OCI-LY3 (cell line): ENCODE data around the gene SMIM34.
"Not testable (repeated sequence)": the region's sequence is repeated elsewhere in the genome, so short reads cannot be mapped to it uniquely, and the experiment has no call there.

ENCODE experiments used
- H2AFZ ChIP-seq: fragments of 200-600, 300-600 bp; shearing (Covaris generic); 2 replicates; pipeline ENCODE4 v1.6.0; 2014; ENCODE audit warnings: antibody characterized with exemption, low read depth, low read length
- H3K27ac ChIP-seq: fragments of 200-600, 300-600 bp; sonication (generic); 2 replicates; pipeline ENCODE4 v1.5.1; 2014; ENCODE audit warnings: mild to moderate bottlenecking, low read length, moderate library complexity, mixed read lengths
- H3K27me3 ChIP-seq: fragments of 200-600, 300-600 bp; sonication (generic); 2 replicates; pipeline ENCODE4 v1.6.1; 2014; ENCODE audit warnings: low read depth, low read length, mixed read lengths
- H3K36me3 ChIP-seq: fragments of 200-600, 300-600 bp; sonication (generic); replicated peaks from 2 replicates; pipeline ENCODE3; 2014; ENCODE audit warnings: low read depth, low read length, mixed read lengths
- H3K4me1 ChIP-seq: fragments of 300-600, 200-600 bp; sonication (generic); 2 replicates; pipeline ENCODE4 v1.6.1; 2014; ENCODE audit warnings: low read length, mixed read lengths
- H3K4me2 ChIP-seq: fragments of 200-600, 300-600 bp; sonication (generic); 2 replicates; pipeline ENCODE4 v1.6.1; 2014; ENCODE audit warnings: low read length, mixed read lengths
- H3K4me3 ChIP-seq: fragments of 300-600, 200-600 bp; sonication (generic); 2 replicates; pipeline ENCODE4 v1.5.1; 2014; ENCODE audit warnings: antibody characterized with exemption, mild to moderate bottlenecking, low read length, moderate library complexity
- H3K79me2 ChIP-seq: fragments of 300-600, 200-600 bp; shearing (Covaris generic); 2 replicates; pipeline ENCODE4 v1.6.1; 2014; ENCODE audit warnings: mild to moderate bottlenecking, low read length, mixed read lengths
- H3K9ac ChIP-seq: fragments of 300-600, 200-600 bp; shearing (Covaris generic); 2 replicates; pipeline ENCODE4 v1.6.0; 2014; ENCODE audit warnings: mild to moderate bottlenecking, low read length, moderate library complexity
- H3K9me3 ChIP-seq: fragments of 200-600, 300-600 bp; shearing (Covaris generic); 2 replicates; pipeline ENCODE4 v1.6.1; 2014; ENCODE audit warnings: low read length, mixed read lengths; ENCODE audit not compliant: insufficient read depth
- H4K20me1 ChIP-seq: fragments of 200-600, 300-600 bp; sonication (generic); 2 replicates; pipeline ENCODE4 v1.6.1; 2016; ENCODE audit warnings: low read length, mixed read lengths; ENCODE audit not compliant: insufficient read depth

SMIM34 gene, protein sequence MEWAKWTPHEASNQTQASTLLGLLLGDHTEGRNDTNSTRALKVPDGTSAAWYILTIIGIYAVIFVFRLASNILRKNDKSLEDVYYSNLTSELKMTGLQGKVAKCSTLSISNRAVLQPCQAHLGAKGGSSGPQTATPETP

DNA sequence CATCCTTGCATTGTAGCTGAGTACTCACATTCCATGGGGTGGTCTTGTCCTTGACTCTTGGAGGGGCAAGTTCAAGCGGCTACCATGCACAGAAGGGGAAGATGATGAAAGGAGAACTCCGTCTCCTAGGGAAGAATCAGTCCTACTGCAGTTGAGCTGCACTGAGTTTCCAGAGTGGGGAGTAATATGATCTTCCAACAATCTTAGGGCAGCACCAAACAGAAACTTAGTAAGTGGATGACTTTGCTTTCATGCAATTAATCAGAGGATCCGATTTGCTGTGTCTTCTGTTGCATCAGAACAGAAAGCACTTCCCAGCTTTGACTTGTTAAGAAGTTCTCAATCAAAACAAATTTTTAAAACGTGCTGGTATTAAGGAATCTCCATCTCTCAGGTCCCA is at the start of gene SMIM34:
TSS of gene SMIM34 (minus strand) at position 147 of the 400 bp plus-strand sequence. CDS start at position 35, 112 bp downstream.
- H3K4me2 ChIP-seq, H3K79me2 ChIP-seq, H3K9ac ChIP-seq, H3K27me3 ChIP-seq, H4K20me1 ChIP-seq, H2AFZ ChIP-seq, H3K4me1 ChIP-seq, H3K9me3 ChIP-seq, H3K27ac ChIP-seq, H3K4me3 ChIP-seq, H3K36me3 ChIP-seq: not testable (repeated sequence)

DNA sequence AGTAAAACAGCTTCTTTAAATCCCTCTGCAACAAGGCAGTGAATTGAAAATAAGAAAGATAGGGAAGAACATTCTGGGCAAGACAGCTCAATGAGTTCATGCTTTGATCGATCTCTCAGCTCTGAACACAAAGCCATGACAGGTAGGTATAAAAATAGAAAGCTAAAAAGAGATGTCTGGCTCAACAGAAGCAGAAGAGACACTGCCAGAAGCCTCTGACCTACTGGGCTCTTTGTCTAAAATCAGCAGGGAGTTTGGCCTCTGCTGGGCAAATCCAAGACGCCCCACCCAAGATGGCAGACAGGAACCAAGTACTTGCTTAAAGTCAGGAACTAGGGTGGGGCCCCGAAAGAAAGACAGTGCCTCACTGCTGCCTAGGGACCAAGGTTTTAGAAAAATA is 43.6 kb upstream of the SMIM34 start:
- H3K27ac ChIP-seq, H4K20me1 ChIP-seq, H3K4me1 ChIP-seq, H3K9ac ChIP-seq, H3K9me3 ChIP-seq, H3K4me2 ChIP-seq, H3K27me3 ChIP-seq, H2AFZ ChIP-seq, H3K4me3 ChIP-seq, H3K79me2 ChIP-seq, H3K36me3 ChIP-seq: not testable (repeated sequence)

DNA sequence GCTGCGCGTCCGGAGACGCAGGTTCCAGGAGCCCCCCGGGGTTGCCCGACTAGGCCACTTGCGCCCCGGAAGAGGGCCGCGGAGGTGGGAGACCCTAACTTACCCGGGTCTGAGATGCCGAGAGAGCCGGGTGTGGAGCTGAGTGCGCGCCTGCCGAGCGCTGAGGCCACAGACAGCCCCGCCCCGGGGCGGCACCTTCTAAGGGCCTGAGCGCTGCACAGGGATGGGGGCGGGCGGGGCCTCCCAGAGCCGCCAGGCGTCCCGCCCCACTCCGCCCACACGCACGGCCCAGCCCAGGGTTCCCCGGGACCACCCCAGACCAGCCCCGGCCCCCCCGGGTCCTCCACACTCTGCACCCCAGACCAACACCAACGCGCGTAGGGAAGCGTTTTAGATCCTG is 35.7 kb upstream of the SMIM34 start:
- H3K79me2 ChIP-seq, H3K4me2 ChIP-seq, H3K27me3 ChIP-seq, H3K9ac ChIP-seq, H3K4me1 ChIP-seq, H3K4me3 ChIP-seq, H3K27ac ChIP-seq, H3K9me3 ChIP-seq, H4K20me1 ChIP-seq, H2AFZ ChIP-seq, H3K36me3 ChIP-seq: not testable (repeated sequence)

DNA sequence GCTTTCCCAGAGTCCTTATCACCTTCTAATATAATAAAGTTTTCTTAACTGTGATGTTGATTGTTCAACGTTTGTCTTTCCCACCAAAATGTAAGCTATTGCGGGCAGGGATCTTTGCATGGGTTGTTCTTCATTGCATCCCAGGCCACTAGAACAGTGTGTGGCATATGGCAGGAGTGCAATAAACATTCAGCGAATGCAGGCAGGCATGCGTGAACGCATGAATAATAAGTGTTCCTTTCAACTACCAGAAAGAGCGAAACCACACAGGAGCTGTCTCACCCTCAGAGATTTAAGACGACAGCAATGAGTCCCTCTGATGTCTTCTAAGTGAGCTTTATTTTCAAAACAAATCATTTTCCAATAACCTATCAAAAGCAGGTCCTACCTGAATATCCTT is 34.5 kb upstream of the SMIM34 start:
- H3K4me1 ChIP-seq, H2AFZ ChIP-seq, H3K27ac ChIP-seq, H3K27me3 ChIP-seq, H3K79me2 ChIP-seq, H3K9ac ChIP-seq, H3K4me2 ChIP-seq, H3K4me3 ChIP-seq, H4K20me1 ChIP-seq, H3K9me3 ChIP-seq, H3K36me3 ChIP-seq: not testable (repeated sequence)

DNA sequence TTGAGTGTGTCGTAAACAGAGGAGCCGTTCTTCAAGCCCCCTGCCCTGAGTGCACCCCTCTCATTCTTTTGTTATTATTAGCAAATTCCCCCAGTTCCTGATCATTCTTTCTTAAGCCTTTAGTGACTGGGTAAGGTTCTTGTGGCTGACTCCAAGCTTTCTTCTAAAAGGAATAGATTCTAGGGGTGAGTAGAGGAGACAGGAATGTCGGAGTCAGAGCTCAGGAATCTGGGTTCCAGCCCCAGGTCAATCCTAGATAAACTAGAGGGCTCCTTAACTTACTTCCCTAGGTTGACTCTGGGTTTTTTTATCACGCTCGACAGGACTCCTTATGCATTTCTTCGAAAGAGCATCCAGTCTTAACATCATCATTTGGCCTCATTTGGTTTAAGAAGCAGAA is 32.4 kb upstream of the SMIM34 start:
- H3K27ac ChIP-seq, H3K9ac ChIP-seq, H4K20me1 ChIP-seq, H3K4me2 ChIP-seq, H3K4me1 ChIP-seq, H3K79me2 ChIP-seq, H3K4me3 ChIP-seq, H2AFZ ChIP-seq, H3K36me3 ChIP-seq, H3K27me3 ChIP-seq, H3K9me3 ChIP-seq: not testable (repeated sequence)

DNA sequence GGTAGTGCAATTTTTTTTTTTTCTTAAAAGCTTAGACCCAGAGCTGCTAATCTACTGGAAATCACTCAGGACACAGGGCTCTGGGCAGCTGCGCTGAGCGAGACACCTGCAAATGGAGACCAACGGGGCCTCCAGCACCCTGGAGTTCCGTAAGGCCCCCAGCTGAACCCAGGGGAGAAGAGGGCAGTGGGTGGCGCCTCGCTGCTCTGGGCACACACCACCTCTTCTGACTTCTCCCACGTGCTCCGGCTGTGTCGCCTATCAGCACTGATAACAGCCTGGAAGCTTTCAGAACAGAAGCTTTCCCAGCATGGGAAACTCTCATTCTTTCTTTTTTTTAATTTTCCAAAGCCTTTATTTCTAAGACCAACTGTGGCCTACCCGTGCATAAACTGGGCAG is 31.9 kb upstream of the SMIM34 start:
- not testable (repeated sequence) for H3K36me3 ChIP-seq, H3K27ac ChIP-seq, H3K27me3 ChIP-seq, H3K9ac ChIP-seq, H2AFZ ChIP-seq, H3K4me3 ChIP-seq, H3K79me2 ChIP-seq, H4K20me1 ChIP-seq, H3K4me1 ChIP-seq, H3K4me2 ChIP-seq, H3K9me3 ChIP-seq

DNA sequence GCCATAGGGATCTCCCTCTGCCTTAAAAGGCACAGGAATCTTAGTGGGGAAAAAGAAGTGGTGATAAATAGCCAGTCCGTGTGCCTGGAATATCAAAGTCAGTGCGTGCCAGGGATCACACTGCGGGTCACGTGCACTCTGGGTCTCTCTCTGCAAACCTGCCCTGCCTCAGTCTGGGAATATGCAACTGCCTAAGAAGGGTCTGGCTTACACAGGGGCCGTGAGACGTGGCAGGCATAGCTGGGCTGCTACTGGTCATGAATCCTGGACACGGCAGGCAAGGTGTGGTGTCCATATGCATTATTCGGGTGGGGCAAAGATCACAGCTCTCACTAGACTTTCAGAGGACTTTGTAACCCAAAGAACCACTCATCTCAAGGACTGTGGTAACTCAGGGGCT is 23.3 kb upstream of the SMIM34 start:
- H3K27me3 ChIP-seq, H3K4me3 ChIP-seq: not testable (repeated sequence)

DNA sequence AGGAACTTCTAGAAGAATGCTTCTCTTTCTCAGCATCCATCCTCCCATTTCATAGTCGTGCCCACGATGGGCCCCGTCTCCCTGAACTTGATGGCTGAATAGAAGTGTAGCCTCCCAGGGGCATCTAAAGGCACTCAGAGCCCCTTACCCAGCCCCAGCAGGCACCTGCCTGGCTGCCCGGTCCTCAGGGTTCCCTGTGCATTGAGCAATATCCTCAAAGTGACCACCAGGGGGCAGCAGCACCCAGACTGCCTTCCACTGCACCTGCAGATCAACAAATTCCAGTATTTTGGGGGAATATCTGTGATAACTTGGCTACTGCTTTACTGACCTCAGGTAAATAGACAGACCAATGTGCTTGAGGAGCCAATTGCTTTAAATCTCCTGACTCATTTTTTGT is 19.7 kb upstream of the SMIM34 start:
- not testable (repeated sequence) for H3K9ac ChIP-seq, H3K4me2 ChIP-seq, H2AFZ ChIP-seq

More for the DNA sequence above, 23.3 kb upstream of the SMIM34 start:
- H3K79me2 ChIP-seq, H4K20me1 ChIP-seq, H3K27ac ChIP-seq, H3K4me2 ChIP-seq, H3K36me3 ChIP-seq, H2AFZ ChIP-seq, H3K9ac ChIP-seq, H3K4me1 ChIP-seq, H3K9me3 ChIP-seq: not testable (repeated sequence)

DNA sequence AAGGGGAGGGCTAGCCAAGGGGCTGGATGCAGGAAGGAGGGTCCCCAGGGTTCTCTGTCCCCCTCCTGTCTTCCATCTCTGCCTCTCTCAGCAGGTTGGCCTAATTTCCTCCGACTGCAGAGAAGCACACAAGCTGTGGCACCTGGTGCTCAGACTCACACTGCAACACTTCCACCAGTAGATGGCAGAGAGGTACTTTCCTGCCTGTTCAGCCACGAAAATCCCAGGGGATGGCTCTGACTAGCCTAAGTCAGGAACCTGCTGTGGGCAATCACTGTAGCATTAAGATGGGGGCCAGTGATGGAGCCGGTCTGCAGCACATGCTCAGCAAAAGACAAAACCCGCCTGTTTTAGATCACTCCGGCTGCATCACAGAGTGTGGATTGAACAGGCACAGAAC is 6.0 kb upstream of the SMIM34 start:
- not testable (repeated sequence) for H3K9ac ChIP-seq, H3K4me1 ChIP-seq, H3K4me2 ChIP-seq, H4K20me1 ChIP-seq, H3K36me3 ChIP-seq, H3K27ac ChIP-seq, H3K9me3 ChIP-seq, H3K79me2 ChIP-seq, H3K27me3 ChIP-seq, H3K4me3 ChIP-seq, H2AFZ ChIP-seq

More for the DNA sequence above, 19.7 kb upstream of the SMIM34 start:
- not testable (repeated sequence) for H3K27ac ChIP-seq, H3K36me3 ChIP-seq, H4K20me1 ChIP-seq, H3K4me3 ChIP-seq, H3K4me1 ChIP-seq, H3K27me3 ChIP-seq, H3K9me3 ChIP-seq, H3K79me2 ChIP-seq

DNA sequence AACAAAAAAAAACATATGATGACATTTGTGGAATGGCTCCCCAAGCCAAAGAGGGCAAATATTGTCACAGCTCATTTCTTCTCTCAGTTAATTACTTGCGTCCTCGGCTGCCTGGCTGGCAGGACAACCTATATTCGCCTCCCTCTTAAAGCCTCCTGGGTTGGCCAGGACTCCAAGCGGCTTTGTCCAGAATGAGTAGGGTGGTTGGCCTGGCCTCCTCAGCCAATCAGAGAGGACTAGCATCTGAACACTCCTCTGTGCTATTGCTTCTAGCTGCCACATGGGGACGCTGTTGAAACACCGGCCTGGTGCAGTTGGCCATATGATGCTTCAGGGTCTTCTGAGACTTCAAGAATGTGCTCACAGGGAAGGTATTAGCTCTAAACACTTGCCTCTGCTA is 4.7 kb upstream of the SMIM34 start:
- H3K27ac ChIP-seq, H4K20me1 ChIP-seq, H3K4me1 ChIP-seq, H3K4me3 ChIP-seq, H3K4me2 ChIP-seq, H3K27me3 ChIP-seq, H3K9ac ChIP-seq, H3K36me3 ChIP-seq, H3K9me3 ChIP-seq, H3K79me2 ChIP-seq, H2AFZ ChIP-seq: not testable (repeated sequence)
